Breast epithelium (tissue), 3 donors: ENCODE measurements around the gene FMNL1.

ENCODE experiments used
- CTCF ChIP-seq, 3 donors: fragments of 450-650 bp; IDR thresholded peaks; one replicate each; pipeline ENCODE4 v1.5.1; 2016 to 2017; ENCODE audit warnings: antibody characterized with exemption in 3 of 3, mild to moderate bottlenecking in 3 of 3, moderate library complexity in 3 of 3
- POLR2A ChIP-seq: fragments of 450-650 bp; IDR thresholded peaks from one replicate; pipeline ENCODE4 v1.6.1; 2016; ENCODE audit warnings: antibody characterized with exemption, mild to moderate bottlenecking, moderate library complexity

DNA sequence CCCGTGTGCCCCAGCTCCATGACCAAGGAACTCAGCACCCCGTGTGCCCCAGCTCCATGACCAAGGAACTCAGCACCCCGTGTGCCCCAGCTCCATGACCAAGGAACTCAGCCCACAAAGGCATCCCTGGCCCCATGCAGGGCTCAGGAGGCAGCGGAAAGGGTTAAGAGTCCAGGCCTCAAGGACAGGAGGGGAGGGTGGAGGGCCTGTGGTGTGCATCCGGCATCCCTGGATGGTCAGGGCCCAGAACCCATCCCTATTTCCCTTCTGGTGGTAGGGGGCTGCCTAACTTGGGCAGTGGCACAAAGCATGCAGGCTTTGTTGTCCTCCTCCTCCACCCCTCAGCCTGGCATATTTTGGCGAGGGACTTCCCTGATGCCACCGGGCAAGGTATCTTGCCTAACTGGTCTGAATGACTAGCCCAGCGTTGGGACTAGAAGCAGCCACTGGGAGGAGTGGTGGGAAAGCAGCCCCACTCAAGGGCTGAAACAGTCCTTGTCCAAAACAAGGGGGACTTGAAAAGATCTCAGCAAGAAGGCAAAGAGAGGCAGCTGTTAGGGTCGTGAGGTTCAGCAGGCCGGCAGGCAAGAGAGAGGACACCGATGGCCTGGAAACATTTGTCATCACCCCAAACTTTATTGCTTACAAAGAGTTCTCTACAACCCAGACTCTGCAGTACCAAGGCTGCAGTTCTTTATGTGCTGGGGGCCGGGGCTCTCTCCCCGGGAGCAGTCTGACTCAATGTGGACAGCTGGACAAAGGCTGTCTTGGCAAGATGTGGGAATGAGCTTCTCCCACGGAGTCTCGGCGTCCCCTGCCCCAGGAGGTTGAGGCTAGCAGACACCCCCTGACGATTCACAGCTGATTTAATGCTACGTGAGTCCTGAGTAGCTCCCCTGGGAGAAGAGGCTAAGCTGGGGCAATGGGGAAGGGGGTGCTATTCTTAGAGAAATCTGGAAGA lies 41.1 kb downstream of the FMNL1 start:
- TF ChIP-seq POLR2A: no peak
- no peak for TF ChIP-seq CTCF (IDR thresholded peaks at IDR 0.05)
